Endothelial cell of umbilical vein (primary cell): ENCODE measurements around the gene CHRM2.

ENCODE experiments used
- CTCF ChIP-seq, 2 donors: IDR thresholded peaks; 1 replicate in 1 of 2; 2 replicates in 1 of 2; pipeline ENCODE4 v1.5.1; 2011; ENCODE audit warnings: low read length in 2 of 2, mild to moderate bottlenecking in 2 of 2, moderate library complexity in 2 of 2, control low read depth in 1 of 2, inconsistent platforms in 1 of 2, low read depth in 1 of 2; ENCODE audit not compliant: insufficient read depth in 1 of 2; ENCODE audit errors: extremely low read depth in 1 of 2
- EZH2 ChIP-seq: IDR thresholded peaks from 2 replicates; pipeline ENCODE4 v1.6.1; 2012; ENCODE audit warnings: borderline replicate concordance, low read depth, mild to moderate bottlenecking, moderate library complexity, low read length, inconsistent platforms; ENCODE audit not compliant: severe bottlenecking
- FOS ChIP-seq: IDR thresholded peaks from 2 replicates; pipeline ENCODE4 v1.6.1; 2011; ENCODE audit warnings: mild to moderate bottlenecking, low read length, moderate library complexity, borderline replicate concordance; ENCODE audit not compliant: insufficient read depth
- MAX ChIP-seq: IDR thresholded peaks from 2 replicates; pipeline ENCODE4 v1.6.1; 2011; ENCODE audit not compliant: insufficient read depth, insufficient read length
- MYC ChIP-seq: IDR thresholded peaks from one replicate; pipeline ENCODE4 v1.6.1; 2011; ENCODE audit warnings: mild to moderate bottlenecking, low read depth, low read length
- POLR2A ChIP-seq: IDR thresholded peaks from 2 replicates; pipeline ENCODE4 v1.6.1; 2012; ENCODE audit warnings: low read depth, mild to moderate bottlenecking, control low read depth, low read length
- POLR2AphosphoS5 ChIP-seq: IDR thresholded peaks from 2 replicates; pipeline ENCODE4 v1.6.1; 2012; ENCODE audit warnings: low read depth, mild to moderate bottlenecking, control low read depth, low read length, moderate library complexity; ENCODE audit not compliant: insufficient read depth

- TF ChIP-seq CTCF (IDR thresholded peaks at IDR 0.05; ENCODE audit: extremely low read depth in 1 of 2, insufficient read depth in 1 of 2, low read depth in 1 of 2, low read length in 2 of 2) (no peak), EZH2 (peak; percentile 74), POLR2A (no peak), POLR2AphosphoS5 (no peak), FOS (no peak), MAX (no peak), MYC (no peak)
Observed at GRCh38 chr7:136870866-136871487, 2.5 kb downstream of the CHRM2 start.
